Suprapubic skin (tissue), 4 donors: ENCODE data around the gene NLRP7.
"Not testable (repeated sequence)": the region's sequence is repeated elsewhere in the genome, so short reads cannot be mapped to it uniquely, and the experiment has no call there.

Experiments used
- EP300 ChIP-seq: sonication (generic); formaldehyde crosslinking; IDR thresholded peaks from one replicate; pipeline ENCODE4 v1.6.1; 2017; ENCODE audit warnings: antibody characterized with exemption
- POLR2A ChIP-seq, 2 donors: fragments of 450-650 bp; IDR thresholded peaks; one replicate each; pipeline ENCODE4 v1.6.1; 2017; ENCODE audit warnings: antibody characterized with exemption in 2 of 2, mild to moderate bottlenecking in 2 of 2, moderate library complexity in 2 of 2
- POLR2AphosphoS5 ChIP-seq, 3 donors: sonication (generic); formaldehyde crosslinking; IDR thresholded peaks; one replicate each; pipeline ENCODE4 v1.6.1; 2017; ENCODE audit warnings: antibody characterized with exemption in 3 of 3
- TF ChIP-seq, protein P1 (sequence below), 2 donors: fragments of 200-600 bp in 1 of 2; fragments of 450-650 bp in 1 of 2; sonication (generic) in 1 of 2; IDR thresholded peaks; one replicate each; pipeline ENCODE4 v1.5.1; 2016 to 2019; ENCODE audit warnings: antibody characterized with exemption in 2 of 2, mild to moderate bottlenecking in 1 of 2, moderate library complexity in 1 of 2

GRCh38 chr19:54904261-54904660 lies 43.1 kb downstream of the NLRP7 start:
- TF ChIP-seq POLR2A (IDR thresholded peaks at IDR 0.05); EP300; POLR2AphosphoS5 (IDR thresholded peaks at IDR 0.05): not testable (repeated sequence)
- TF ChIP-seq, protein P1, sequence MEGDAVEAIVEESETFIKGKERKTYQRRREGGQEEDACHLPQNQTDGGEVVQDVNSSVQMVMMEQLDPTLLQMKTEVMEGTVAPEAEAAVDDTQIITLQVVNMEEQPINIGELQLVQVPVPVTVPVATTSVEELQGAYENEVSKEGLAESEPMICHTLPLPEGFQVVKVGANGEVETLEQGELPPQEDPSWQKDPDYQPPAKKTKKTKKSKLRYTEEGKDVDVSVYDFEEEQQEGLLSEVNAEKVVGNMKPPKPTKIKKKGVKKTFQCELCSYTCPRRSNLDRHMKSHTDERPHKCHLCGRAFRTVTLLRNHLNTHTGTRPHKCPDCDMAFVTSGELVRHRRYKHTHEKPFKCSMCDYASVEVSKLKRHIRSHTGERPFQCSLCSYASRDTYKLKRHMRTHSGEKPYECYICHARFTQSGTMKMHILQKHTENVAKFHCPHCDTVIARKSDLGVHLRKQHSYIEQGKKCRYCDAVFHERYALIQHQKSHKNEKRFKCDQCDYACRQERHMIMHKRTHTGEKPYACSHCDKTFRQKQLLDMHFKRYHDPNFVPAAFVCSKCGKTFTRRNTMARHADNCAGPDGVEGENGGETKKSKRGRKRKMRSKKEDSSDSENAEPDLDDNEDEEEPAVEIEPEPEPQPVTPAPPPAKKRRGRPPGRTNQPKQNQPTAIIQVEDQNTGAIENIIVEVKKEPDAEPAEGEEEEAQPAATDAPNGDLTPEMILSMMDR (IDR thresholded peaks at IDR 0.05), result not testable (repeated sequence)
